GM20431 (cell line): ENCODE results near the gene RAB1A.

Experiments used
- in situ Hi-C: fragments of 300-500 bp; cut with MseI, MboI; formaldehyde crosslinking; loops from one replicate; pipeline ENCODE4 v1.15.0; 2020; ENCODE audit warnings: low sequenced_read_pairs; ENCODE audit not compliant: unreplicated experiment

The RAB1A gene

GRCh38 chr2:65046633-65047407 lies 83.1 kb downstream of the RAB1A start:
- in situ Hi-C loops = loop anchor here (25.0 kb wide), 1 partner anchor 135 kb away; no protein-coding TSS in a partner anchor

- in situ Hi-C loops = loop anchor here (25.0 kb wide), 1 partner anchor 133 kb away; no protein-coding TSS in a partner anchor
These were observed 84.3 kb downstream of the RAB1A start for GRCh38 chr2:65045651-65046050.

GRCh38 chr2:65044097-65044735 lies 85.7 kb downstream of the RAB1A start:
- in situ Hi-C loops = loop anchor here (25.0 kb wide), 1 partner anchor 132 kb away; no protein-coding TSS in a partner anchor

- in situ Hi-C loops = loop anchor here (25.0 kb wide), 1 partner anchor 131 kb away; no protein-coding TSS in a partner anchor
These were observed 86.9 kb downstream of the RAB1A start for GRCh38 chr2:65043001-65043400.

GRCh38 chr2:65040400-65041261 lies 89.3 kb downstream of the RAB1A start:
- in situ Hi-C loops = loop anchor here (25.0 kb wide), 1 partner anchor 128 kb away; no protein-coding TSS in a partner anchor

- in situ Hi-C loops = loop anchor here (25.0 kb wide), 1 partner anchor 127 kb away; no protein-coding TSS in a partner anchor
These were observed 90.3 kb downstream of the RAB1A start for GRCh38 chr2:65039640-65040039.

GRCh38 chr2:65037178-65037577 lies 92.7 kb downstream of the RAB1A start:
- in situ Hi-C loops = loop anchor here (25.0 kb wide), 1 partner anchor 125 kb away; no protein-coding TSS in a partner anchor
